ENCODE measurements around the gene NUDCD3. TPM values are rescaled to one million over a fixed set of nuclear protein-coding genes. Genes with fewer than 3 reads are reported as not detected.

The NUDCD3 gene
- polyA plus RNA-seq, 1 donor (not counting 4 experiments of a cell fraction or from before 2014, with no cell fraction given), result 58.7 TPM

DNA sequence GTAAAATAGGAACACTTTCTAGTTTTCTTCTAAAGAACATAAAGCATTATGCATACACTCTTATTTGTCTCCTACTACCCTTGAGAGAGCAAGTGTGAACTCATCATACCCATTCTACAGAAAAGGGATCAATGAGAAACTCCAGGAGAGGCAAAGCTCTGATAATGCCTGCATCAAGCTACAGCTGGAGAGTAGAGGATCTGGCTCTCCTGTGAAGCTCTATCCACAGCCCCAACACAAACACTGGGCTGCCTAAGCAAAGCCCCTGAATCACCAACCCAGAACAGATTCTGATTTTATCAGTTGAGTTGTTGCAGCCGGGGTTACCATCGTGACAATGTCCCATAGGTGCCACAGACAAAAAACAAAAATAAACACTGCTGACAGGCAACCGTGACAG is 74.9 kb downstream of the NUDCD3 start:
- no peak for DNase-seq (ENCODE audit: low read depth, low spot score)

DNA sequence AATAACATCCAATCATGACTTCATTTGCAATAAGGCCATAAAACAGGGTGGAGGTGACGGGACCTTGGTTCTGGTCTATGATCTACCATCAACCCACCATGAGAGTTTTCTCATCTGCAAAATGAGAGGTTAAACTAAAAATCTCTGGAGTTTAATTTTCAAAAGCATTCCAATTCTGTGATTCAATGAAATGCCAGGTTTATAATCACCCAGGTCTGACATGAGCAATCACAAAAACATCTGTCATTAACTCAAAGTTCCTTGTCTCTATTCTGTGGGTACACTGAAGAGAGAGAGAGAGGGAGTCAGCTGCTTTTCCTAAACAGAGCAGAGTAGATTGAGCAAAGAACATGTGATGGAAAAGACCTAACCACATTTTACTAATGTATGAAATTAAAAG is 75.4 kb downstream of the NUDCD3 start:
- Histone ChIP-seq H3K4me2 (ENCODE audit: control insufficient read depth, extremely low read depth, insufficient read depth, low read depth, low read length) (peak overlapping the region; percentile 70), H2AFZ (ENCODE audit: control insufficient read depth, low read length) (no peak overlapping the region), H4K20me1 (ENCODE audit: control insufficient read depth, extremely low read depth, insufficient read depth, low read length) (peaks cover 3% of the 10 kb centered on the region), H3K27ac (ENCODE audit: control insufficient read depth, insufficient read depth, low read length) (peak overlapping the region; percentile 35), H3K4me1 (ENCODE audit: control insufficient read depth, extremely low read depth, insufficient read depth, low read length) (peaks cover 25% of the 10 kb centered on the region), H3K9ac (ENCODE audit: control insufficient read depth, extremely low read depth, insufficient read depth, low read length) (no peak overlapping the region), H3K27me3 (ENCODE audit: control insufficient read depth, extremely low read depth, insufficient read depth, low read length) (no peaks in the 10 kb centered on the region), H3K36me3 (ENCODE audit: control insufficient read depth in 2 of 2, extremely low read depth in 1 of 2, insufficient read depth in 2 of 2, low read length in 2 of 2) (peaks cover 7 to 10% of the 10 kb centered on the region in 2 experiments), H3K9me1 (ENCODE audit: control insufficient read depth, extremely low read depth, insufficient read depth, low read length) (peaks cover 2% of the 10 kb centered on the region), H3K9me3 (ENCODE audit: control insufficient read depth, low read depth, low read length) (no peaks in the 10 kb centered on the region), H3K4me3 (ENCODE audit: control insufficient read depth in 2 of 3, extremely low read depth in 1 of 3, insufficient read depth in 2 of 3, low read depth in 1 of 3, low read length in 3 of 3) (peak overlapping the region in 1 of 3 experiments; percentile 30), H3K79me2 (ENCODE audit: control insufficient read depth, insufficient read depth, low read length) (peaks cover 30% of the 10 kb centered on the region)
- FAIRE-seq, result no peak
- TF ChIP-seq, protein P1, sequence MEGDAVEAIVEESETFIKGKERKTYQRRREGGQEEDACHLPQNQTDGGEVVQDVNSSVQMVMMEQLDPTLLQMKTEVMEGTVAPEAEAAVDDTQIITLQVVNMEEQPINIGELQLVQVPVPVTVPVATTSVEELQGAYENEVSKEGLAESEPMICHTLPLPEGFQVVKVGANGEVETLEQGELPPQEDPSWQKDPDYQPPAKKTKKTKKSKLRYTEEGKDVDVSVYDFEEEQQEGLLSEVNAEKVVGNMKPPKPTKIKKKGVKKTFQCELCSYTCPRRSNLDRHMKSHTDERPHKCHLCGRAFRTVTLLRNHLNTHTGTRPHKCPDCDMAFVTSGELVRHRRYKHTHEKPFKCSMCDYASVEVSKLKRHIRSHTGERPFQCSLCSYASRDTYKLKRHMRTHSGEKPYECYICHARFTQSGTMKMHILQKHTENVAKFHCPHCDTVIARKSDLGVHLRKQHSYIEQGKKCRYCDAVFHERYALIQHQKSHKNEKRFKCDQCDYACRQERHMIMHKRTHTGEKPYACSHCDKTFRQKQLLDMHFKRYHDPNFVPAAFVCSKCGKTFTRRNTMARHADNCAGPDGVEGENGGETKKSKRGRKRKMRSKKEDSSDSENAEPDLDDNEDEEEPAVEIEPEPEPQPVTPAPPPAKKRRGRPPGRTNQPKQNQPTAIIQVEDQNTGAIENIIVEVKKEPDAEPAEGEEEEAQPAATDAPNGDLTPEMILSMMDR (optimal IDR thresholded peaks at IDR 0.05 in 1 of 3, IDR thresholded peaks at IDR 0.05 in 1 of 3, conservative IDR thresholded peaks at IDR 0.05 in 1 of 3; ENCODE audit: extremely low read depth in 1 of 3, insufficient read depth in 2 of 3, low read length in 3 of 3), result no peak
- no peak for TF ChIP-seq EZH2 (IDR thresholded peaks at IDR 0.05; ENCODE audit: low read length)
- DNase-seq (ENCODE audit: low read depth, low spot score), result peak; percentile 19
- dilution Hi-C loops (cut with MboI; ENCODE audit: extremely low pct_ligation_motif_present, low sequenced_read_pairs), result no loop called here

More for the DNA sequence above, 74.9 kb downstream of the NUDCD3 start:
- no peak for TF ChIP-seq EZH2 (IDR thresholded peaks at IDR 0.05; ENCODE audit: low read length)
- TF ChIP-seq, protein P1 (optimal IDR thresholded peaks at IDR 0.05 in 1 of 3, IDR thresholded peaks at IDR 0.05 in 1 of 3, conservative IDR thresholded peaks at IDR 0.05 in 1 of 3; ENCODE audit: extremely low read depth in 1 of 3, insufficient read depth in 2 of 3, low read length in 3 of 3), result no peak
- dilution Hi-C loops (cut with MboI; ENCODE audit: extremely low pct_ligation_motif_present, low sequenced_read_pairs), result no loop called here
- no peak overlapping the region for H3K9ac ChIP-seq (ENCODE audit: control insufficient read depth, extremely low read depth, insufficient read depth, low read length)
- peaks cover 30% of the 10 kb centered on the region for H3K79me2 ChIP-seq (ENCODE audit: control insufficient read depth, insufficient read depth, low read length)
- no peak for FAIRE-seq
- H3K9me3 ChIP-seq (ENCODE audit: control insufficient read depth, low read depth, low read length), result no peaks in the 10 kb centered on the region
- H3K4me3 ChIP-seq (ENCODE audit: control insufficient read depth in 2 of 3, extremely low read depth in 1 of 3, insufficient read depth in 2 of 3, low read depth in 1 of 3, low read length in 3 of 3), result no peak overlapping the region
- H3K27me3 ChIP-seq (ENCODE audit: control insufficient read depth, extremely low read depth, insufficient read depth, low read length), result no peaks in the 10 kb centered on the region
- peaks cover 3% of the 10 kb centered on the region for H4K20me1 ChIP-seq (ENCODE audit: control insufficient read depth, extremely low read depth, insufficient read depth, low read length)
- no peak overlapping the region for H3K27ac ChIP-seq (ENCODE audit: control insufficient read depth, insufficient read depth, low read length)
- H3K9me1 ChIP-seq (ENCODE audit: control insufficient read depth, extremely low read depth, insufficient read depth, low read length), result peaks cover 2% of the 10 kb centered on the region
- H3K4me1 ChIP-seq (ENCODE audit: control insufficient read depth, extremely low read depth, insufficient read depth, low read length), result peaks cover 25% of the 10 kb centered on the region
- peaks cover 7 to 10% of the 10 kb centered on the region in 2 experiments for H3K36me3 ChIP-seq (ENCODE audit: control insufficient read depth in 2 of 2, extremely low read depth in 1 of 2, insufficient read depth in 2 of 2, low read length in 2 of 2)
- H3K4me2 ChIP-seq (ENCODE audit: control insufficient read depth, extremely low read depth, insufficient read depth, low read depth, low read length), result no peak overlapping the region
- no peak overlapping the region for H2AFZ ChIP-seq (ENCODE audit: control insufficient read depth, low read length)
